Fibroblast of peridontal ligament (primary cell): ENCODE results near the gene RFX1.
"Not testable (repeated sequence)": the region's sequence is repeated elsewhere in the genome, so short reads cannot be mapped to it uniquely, and the experiment has no call there.

Experiments
- DNase-seq: peaks from one replicate; pipeline ENCODE4 v3.0.0-alpha.2; 2010; ENCODE audit errors: extremely low read depth

The RFX1 gene

GRCh38 chr19:14027856-14028450, 21.8 kb upstream of the RFX1 start, which contains the start of gene RLN3:
Gene RLN3 (plus strand): TSS chr19:14028148. CDS start chr19:14028205, 57 bp downstream.
- no peak for DNase-seq

- DNase-seq, result not testable (repeated sequence)
Measured at GRCh38 chr19:14026652-14027192, 20.6 kb upstream of the RFX1 start.

GRCh38 chr19:14023404-14024235, 17.5 kb upstream of the RFX1 start:
- DNase-seq, result peak; percentile 27

GRCh38 chr19:14022469-14022868, 16.3 kb upstream of the RFX1 start:
- peak; percentile 37 for DNase-seq

DNA sequence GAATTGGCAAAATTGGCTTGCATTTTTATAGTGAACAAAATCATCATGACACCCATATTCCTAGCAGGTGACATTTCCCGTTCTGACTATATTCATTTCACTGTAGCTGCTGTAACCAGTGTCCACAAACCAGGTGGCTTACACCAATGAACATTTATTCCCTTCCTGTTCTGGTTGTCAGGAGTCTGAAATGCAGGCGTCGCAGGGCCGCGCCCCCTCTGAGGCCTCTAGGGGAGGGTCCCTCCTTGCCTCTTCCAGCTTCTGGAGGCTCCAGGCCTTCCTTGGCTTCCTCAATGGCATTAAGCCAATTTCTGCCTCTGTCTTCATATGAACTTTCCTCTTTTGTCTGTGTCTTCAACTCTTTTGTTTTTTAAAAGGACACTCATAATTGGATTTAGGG, 15.4 kb upstream of the RFX1 start:
- no peak for DNase-seq

DNA sequence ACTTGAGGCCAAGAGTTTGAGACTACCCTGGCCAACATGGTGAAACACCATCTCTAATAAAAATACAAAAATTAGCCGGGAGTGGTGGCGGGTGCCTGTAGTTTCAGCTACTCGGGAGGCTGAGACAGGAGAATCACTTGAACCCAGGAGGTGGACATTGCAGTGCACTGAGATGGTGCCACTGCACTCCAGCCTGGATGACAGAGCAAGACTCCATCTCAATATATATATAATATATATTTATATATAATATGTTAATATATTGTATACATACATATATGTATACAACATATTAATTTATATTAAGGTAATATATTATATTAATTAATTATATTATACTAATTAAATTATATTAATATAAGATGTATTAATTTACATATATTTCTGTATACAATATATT, 13.6 kb upstream of the RFX1 start:
- DNase-seq, result not testable (repeated sequence)

DNA sequence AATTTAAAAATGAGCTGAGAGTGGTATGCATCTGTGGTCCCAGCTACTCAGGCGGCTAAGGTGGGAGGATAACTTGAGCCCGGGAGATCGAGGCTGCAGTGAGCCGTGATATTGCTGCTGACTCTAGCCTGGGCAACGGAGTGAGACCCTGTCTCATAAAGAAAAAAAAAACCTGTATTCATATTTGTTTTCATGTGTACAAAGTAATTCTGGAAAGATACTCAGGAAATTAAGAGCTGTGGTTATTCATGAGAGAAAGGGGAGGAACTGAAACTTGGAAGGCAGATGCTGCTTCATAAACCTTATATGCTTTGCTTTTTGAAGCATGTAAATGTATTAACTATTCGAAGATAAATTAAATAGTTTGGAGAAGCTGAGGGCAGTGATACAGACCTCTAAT, 13.0 kb upstream of the RFX1 start:
- no peak for DNase-seq

GRCh38 chr19:14015524-14016035, 9.5 kb upstream of the RFX1 start:
- no peak for DNase-seq

GRCh38 chr19:14012378-14012915, 6.3 kb upstream of the RFX1 start:
- no peak for DNase-seq

- no peak for DNase-seq
Measured at GRCh38 chr19:14006766-14007562, 844 bp upstream of the RFX1 start.

DNA sequence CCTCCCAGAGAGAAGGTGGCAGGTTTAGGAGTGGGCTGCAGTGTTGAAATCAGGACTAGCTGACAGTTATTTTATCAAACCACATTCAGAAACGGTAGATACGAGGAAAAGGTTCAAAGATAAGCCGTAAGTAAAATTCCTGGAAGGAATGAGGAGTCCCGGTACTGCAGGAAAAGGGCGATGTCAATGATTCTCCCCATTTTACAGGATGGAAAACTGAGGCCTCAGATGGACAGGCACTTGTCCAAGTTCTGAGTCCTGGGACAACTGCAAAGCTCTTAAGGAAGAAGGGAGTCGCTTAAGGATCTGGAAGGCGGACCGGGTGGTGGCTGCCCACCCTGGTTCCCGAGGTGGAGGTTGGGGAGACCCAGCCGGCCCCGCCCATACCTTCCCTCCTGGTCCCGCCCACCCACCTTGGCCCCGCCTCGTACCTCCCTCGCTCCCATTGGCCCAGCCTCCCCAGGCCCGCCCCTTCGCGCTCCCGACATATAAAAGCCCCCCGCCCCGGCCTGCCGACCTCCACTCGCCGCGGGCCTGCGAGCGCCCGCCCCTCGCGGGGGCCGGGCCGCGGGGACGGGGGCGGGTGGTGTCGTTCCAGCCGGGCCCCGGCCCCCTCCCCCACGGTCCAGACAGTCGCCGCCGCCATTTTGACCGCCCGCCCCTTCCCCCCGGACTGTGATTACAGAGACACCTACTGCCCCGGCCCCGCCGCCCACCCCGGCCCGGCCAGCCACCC, 603 bp downstream of the RFX1 start:
- peak; percentile 78 for DNase-seq

- DNase-seq, result peak; percentile 26
Measured at GRCh38 chr19:14004619-14005348, 1.3 kb downstream of the RFX1 start.

DNA sequence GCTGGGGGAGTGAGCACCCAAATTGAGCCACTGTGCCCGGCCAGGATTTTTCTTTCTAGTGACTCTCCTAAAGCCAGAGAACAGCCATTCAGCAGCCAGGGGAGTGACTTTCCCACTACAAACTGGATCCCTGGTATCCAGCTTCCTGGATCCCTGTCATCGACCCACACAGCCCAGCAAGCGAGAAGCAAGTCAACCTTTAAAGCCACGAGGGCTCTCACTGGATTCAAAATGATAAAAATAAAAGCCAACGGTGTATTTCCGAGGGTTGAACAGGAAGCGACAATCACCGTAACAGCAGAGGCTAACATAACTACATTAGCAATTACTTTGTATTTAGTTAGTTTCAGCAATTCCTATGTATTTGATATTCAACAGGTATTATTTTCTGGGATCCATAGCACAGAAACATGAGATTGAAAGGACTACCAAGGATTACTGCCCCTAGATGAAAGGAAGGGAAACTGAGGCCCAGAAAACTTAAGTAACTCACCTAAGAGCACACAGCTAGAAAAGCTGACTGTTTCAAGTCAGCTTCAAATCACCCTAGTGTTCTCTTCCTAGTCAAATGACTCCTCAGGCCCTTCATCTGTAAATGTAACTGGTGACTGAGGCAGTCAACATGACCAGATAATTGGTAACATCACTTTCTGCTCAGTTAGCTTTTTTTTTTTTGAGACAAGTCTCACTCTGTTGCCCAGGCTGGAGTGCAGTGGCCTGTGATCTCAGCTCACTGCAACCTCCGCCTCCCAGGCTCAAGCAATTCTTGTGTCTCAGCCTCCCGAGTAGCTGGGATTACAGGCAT, 2.7 kb downstream of the RFX1 start:
- DNase-seq, result peak; percentile 19

- no peak for DNase-seq
Measured at GRCh38 chr19:14002571-14003250, 3.4 kb downstream of the RFX1 start.

DNA sequence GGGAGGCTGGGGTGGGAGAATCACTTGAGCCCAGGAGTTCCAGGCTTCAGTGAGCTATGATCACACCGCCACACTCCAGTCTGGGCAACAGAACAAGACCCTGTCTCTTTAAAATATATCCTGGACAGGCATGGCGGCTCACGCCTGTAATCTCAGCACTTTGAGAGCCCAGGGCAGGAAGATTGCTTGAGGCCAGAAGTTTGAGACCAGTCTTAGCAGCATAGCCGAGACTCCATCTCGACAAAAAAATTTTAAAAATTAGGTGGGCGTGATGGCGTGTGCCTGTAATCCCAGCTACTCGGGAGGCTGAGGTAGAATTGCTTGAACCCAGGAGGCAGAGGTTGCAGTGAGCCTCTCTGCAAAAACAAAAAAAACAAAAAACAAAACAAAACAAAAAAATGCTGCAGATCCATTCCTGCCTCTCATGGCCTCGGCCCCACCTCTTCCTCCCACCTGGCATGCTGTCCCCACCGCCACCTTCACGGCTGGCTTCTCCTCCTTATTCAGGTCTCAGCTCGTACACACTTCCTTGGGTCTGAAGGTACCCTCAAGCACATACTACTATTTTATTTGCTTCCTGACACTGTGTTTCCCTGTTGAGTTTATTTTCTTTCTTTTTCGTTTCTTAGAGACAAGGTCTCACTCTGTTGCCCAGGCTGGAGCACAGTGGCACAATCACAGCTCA, 5.3 kb downstream of the RFX1 start:
- DNase-seq, result no peak

DNA sequence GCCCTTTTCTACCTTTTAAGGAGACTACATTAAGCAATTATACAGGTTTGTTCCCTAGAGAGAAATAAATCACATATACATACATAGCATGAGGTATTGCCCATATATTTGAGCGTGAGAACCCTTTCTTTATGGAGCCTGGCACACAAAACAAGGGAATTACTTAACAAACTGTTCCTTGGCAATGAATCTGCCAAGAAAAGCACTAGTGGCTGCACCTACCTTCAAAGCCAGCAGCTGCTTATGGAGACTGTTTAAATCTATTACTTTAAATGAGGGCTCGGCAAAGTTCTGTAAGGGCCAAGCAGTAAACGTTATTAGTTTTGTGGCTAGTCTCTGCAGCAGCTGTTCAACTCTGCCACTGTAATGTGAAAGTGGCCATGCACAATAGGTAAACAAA, 7.0 kb downstream of the RFX1 start:
- no peak for DNase-seq

DNA sequence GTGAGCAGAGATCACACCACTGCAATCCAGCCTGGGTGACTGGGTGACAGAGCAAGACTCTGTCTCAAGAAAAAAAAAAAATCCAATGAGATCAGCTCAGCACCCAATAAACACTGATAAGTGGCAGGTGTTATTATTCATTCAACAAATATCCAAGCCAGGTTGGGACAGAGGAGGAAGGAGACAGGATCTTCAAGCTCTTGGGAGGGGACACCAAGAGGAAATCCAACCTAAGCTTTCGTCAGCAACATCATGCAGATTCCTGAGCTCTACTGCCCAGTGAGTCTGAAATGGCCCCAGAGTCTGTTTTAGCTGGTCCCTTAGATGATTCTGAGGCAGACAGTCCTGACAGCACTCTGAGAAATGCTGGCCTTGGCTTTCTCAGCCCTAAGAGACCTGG, 7.7 kb downstream of the RFX1 start:
- DNase-seq, result no peak

DNA sequence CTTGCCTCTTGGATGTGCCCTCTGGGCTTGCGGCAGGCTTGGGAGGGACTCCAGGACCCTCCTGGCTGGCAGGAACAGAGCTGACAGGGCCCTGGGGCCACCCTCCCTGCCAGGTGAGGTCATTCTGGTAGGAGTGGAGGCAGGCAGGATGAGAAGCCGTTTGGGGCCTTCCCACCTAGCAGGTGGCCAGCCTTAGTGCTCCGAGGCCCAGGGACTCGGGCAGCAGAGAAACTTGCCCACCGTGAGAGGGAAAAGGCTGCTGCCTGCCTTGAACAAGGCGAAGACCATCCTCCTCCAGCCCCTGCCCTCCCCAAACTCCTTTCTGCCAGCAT, 8.5 kb downstream of the RFX1 start:
- no peak for DNase-seq
